ENCODE results near the gene NPIPA7. TPM values are rescaled to one million over a fixed set of nuclear protein-coding genes. Genes with fewer than 3 reads are reported as not detected.
"Not testable (repeated sequence)": the region's sequence is repeated elsewhere in the genome, so short reads cannot be mapped to it uniquely, and the experiment has no call there.

The NPIPA7 gene
- 0.59 and 0.78 TPM in 2 replicates for total RNA-seq

GRCh38 chr16:16378840-16379239 lies at the start of gene NPIPA7:
Gene NPIPA7, plus strand, starts transcription at chr16:16379140. Its CDS starts 105 bp downstream, at chr16:16379245.
- DNase-seq (ENCODE audit: low read depth, low spot score) = not testable (repeated sequence)

DNA sequence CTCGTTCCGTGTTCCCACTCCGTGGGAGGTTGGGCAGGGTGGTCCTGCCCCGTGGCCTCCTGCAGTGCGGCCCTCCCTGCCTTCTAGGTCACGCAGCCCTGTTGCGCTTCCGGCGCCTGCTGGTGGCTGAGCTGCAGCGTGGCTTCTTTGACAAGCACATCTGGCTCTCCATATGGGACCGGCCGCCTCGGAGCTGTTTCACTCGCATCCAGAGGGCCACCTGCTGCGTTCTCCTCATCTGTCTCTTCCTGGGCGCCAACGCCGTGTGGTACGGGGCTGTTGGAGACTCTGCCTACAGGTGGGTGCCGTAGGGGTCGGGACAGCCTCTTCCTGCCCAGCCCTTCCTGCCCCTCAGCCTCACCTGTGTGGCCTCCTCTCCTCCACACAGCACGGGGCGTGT lies 47.5 kb upstream of the NPIPA7 start:
- DNase-seq (ENCODE audit: low read depth, low spot score) = not testable (repeated sequence)

- not testable (repeated sequence) for DNase-seq (ENCODE audit: low read depth, low spot score)
Measured at GRCh38 chr16:16357556-16357955, 21.4 kb upstream of the NPIPA7 start.

- not testable (repeated sequence) for DNase-seq (ENCODE audit: low read depth, low spot score)
Measured at GRCh38 chr16:16358539-16359240, 20.2 kb upstream of the NPIPA7 start.

GRCh38 chr16:16363595-16363994 lies 15.3 kb upstream of the NPIPA7 start:
- not testable (repeated sequence) for DNase-seq (ENCODE audit: low read depth, low spot score)

GRCh38 chr16:16364100-16364499 lies 14.8 kb upstream of the NPIPA7 start:
- DNase-seq (ENCODE audit: low read depth, low spot score) = not testable (repeated sequence)

DNA sequence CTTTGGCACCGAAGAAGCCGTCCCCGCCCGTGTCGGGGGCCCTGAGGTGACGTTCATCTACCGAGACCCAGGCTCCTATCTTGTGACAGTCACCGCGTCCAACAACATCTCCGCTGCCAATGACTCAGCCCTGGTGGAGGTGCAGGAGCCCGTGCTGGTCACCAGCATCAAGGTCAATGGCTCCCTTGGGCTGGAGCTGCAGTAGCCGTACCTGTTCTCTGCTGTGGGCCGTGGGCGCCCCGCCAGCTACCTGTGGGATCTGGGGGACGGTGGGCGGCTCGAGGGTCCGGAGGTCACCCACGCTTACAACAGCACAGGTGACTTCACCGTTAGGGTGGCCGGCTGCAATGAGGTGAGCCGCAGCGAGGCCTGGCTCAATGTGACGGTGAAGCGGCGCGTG lies 14.2 kb upstream of the NPIPA7 start:
- not testable (repeated sequence) for DNase-seq (ENCODE audit: low read depth, low spot score)

DNA sequence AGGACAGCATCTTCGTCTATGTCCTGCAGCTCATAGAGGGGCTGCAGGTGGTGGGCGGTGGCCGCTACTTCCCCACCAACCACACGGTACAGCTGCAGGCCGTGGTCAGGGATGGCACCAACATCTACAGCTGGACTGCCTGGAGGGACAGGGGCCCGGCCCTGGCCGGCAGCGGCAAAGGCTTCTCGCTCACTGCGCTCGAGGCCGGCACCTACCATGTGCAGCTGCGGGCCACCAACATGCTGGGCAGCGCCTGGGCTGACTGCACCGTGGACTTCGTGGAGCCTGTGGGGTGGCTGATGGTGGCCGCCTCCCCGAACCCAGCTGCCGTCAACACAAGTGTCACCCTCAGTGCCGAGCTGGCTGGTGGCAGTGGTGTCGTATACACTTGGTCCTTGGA lies 13.6 kb upstream of the NPIPA7 start:
- not testable (repeated sequence) for DNase-seq (ENCODE audit: low read depth, low spot score)

DNA sequence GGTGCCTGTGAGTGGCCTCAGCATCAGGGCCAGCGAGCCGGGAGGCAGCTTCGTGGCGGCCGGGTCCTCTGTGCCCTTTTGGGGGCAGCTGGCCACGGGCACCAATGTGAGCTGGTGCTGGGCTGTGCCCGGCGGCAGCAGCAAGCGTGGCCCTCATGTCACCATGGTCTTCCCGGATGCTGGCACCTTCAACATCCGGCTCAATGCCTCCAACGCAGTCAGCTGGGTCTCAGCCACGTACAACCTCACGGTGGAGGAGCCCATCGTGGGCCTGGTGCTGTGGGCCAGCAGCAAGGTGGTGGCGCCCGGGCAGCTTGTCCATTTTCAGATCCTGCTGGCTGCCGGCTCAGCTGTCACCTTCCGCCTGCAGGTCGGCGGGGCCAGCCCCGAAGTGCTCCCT lies 13.1 kb upstream of the NPIPA7 start:
- DNase-seq (ENCODE audit: low read depth, low spot score) = not testable (repeated sequence)

DNA sequence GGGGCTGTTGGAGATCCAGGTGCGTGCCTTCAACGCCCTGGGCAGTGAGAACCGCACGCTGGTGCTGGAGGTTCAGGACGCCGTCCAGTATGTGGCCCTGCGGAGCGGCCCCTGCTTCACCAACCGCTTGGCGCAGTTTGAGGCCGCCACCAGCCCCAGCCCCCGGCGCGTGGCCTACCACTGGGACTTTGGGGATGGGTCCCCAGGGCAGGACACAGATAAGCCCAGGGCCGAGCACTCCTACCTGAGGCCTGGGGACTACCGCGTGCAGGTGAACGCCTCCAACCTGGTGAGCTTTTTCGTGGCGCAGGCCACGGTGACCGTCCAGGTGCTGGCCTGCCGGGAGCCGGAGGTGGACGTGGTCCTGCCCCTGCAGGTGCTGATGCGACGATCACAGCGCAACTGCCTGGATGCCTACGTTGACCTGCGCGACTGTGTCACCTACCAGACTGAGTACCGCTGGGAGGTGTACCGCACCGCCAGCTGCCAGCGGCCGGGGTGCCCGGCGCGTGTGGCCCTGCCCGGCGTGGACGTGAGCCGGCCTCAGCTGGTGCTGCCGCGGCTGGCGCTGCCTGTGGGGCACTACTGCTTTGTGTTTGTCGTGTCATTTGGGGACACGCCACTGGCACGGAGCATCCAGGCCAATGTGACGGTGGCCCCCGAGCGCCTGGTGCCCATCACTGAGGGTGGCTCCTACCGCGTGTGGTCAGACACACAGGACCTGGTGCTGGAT lies 12.2 kb upstream of the NPIPA7 start:
- DNase-seq (ENCODE audit: low read depth, low spot score) = not testable (repeated sequence)

DNA sequence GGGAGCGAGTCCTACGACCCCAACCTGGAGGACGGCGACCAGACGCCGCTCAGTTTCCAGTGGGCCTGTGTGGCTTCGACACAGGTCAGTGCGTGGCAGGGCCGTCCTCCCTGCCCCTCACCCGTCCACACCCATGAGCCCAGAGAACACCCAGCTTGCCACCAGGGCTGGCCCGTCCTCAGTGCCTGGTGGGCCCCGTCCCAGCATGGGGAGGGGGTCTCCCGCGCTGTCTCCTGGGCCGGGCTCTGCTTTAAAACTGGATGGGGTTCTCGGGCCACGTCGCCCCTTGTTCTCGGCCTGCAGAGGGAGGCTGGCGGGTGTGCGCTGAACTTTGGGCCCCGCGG lies 11.7 kb upstream of the NPIPA7 start:
- not testable (repeated sequence) for DNase-seq (ENCODE audit: low read depth, low spot score)

DNA sequence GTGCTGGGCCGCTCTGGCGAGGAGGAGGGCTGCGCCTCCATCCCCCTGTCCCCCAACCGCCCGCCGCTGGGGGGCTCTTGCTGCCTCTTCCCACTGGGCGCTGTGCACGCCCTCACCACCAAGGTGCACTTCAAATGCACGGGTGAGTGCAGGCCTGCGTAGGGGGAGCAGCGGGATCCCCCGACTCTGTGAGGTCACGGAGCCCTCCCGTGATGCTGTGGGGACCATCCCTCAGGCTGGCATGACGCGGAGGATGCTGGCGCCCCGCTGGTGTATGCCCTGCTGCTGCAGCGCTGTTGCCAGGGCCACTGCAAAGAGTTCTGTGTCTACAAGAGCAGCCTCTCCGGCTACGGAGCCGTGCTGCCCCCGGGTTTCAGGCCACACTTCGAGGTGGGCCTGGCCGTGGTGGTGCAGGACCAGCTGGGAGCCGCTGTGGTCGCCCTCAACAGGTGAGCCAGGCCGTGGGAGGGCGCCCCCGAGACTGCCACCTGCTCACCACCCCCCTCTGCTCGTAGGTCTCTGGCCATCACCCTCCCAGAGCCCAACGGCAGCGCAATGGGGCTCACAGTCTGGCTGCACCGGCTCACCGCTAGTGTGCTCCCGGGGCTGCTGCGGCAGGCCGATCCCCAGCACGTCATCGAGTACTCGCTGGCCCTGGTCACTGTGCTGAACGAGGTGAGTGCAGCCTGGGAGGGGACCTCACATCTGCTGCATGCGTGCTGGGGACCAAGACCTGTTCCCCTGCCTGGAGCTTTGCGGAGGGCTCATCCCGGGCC lies 9.7 kb upstream of the NPIPA7 start:
- not testable (repeated sequence) for DNase-seq (ENCODE audit: low read depth, low spot score)

- DNase-seq (ENCODE audit: low read depth, low spot score) = not testable (repeated sequence)
Measured at GRCh38 chr16:16371136-16371735, 7.7 kb upstream of the NPIPA7 start.

DNA sequence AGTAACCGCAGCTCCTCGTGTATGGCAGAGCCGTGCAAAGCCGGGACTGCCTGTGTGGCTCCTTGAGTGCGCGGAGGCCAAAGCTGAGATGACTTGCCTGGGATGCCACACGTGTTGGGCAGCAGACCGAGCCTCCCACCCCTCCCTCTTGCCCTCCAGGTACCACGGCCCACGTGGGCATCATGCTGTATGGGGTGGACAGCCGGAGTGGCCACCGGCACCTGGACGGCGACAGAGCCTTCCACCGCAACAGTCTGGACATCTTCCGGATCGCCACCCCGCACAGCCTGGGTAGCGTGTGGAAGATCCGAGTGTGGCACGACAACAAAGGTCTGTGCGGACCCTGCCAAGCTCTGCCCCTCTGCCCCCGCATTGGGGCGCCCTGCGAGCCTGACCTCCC lies 4.7 kb upstream of the NPIPA7 start:
- DNase-seq (ENCODE audit: low read depth, low spot score) = not testable (repeated sequence)

DNA sequence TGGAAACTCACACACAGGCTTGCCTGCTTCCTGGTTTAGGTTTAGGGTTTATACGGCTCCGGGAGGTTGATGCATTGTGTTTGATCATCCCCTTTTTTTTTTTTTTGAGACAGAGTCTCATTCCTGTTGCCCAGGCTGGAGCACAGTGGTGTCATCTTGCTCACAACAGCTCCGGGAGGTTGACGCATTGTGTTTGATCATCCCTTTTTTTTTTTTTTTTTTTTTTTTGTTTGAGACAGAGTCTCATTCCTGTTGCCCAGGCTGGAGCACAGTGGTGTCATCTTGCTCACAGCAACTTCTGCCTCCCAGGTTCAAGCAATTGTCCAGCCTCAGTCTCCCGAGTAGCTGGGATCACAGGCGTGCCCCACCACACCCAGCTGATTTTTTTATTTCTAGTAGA lies 20.7 kb downstream of the NPIPA7 start:
- not testable (repeated sequence) for DNase-seq (ENCODE audit: low read depth, low spot score)

GRCh38 chr16:16402333-16402732 lies 23.4 kb downstream of the NPIPA7 start:
- not testable (repeated sequence) for DNase-seq (ENCODE audit: low read depth, low spot score)

- not testable (repeated sequence) for DNase-seq (ENCODE audit: low read depth, low spot score)
Measured at GRCh38 chr16:16404283-16404682, 25.3 kb downstream of the NPIPA7 start.

GRCh38 chr16:16405421-16405820 lies 26.5 kb downstream of the NPIPA7 start:
- DNase-seq (ENCODE audit: low read depth, low spot score) = not testable (repeated sequence)

DNA sequence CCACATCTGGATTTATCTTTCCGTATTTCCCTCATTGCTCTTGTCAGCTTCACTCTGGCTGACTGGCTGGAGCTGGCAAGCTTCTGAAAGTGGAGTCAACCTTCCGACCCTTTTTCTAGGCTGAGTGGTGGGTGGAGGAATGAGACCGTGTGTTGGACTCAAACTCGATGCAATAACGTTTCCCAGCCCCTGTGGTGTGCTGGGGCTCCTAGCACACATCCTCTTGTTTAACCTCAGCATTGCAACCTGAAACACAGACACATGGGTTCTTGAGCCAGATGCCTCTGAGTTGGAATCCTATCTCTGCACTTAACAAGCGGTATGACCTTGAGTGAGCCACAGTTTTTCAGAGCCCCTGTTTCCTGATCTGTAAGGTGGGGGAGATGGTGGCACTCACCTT lies 29.5 kb downstream of the NPIPA7 start:
- DNase-seq (ENCODE audit: low read depth, low spot score) = not testable (repeated sequence)

GRCh38 chr16:16413773-16414172 lies 34.8 kb downstream of the NPIPA7 start:
- not testable (repeated sequence) for DNase-seq (ENCODE audit: low read depth, low spot score)

- DNase-seq (ENCODE audit: low read depth, low spot score) = not testable (repeated sequence)
Measured at GRCh38 chr16:16417071-16417470, 38.1 kb downstream of the NPIPA7 start.

Measured in pulmonary artery endothelial cell (primary cell).